ENCODE data around the gene PIGV.

The PIGV gene

GRCh38 chr1:26787706-26788514 lies at the start of gene PIGV:
Gene PIGV, plus strand, starts transcription at chr1:26787950. Its CDS starts 2,866 bp downstream, at chr1:26790816.
- DNase-seq (ENCODE audit: low read depth), result no peak
- no peak for TF ChIP-seq CTCF (IDR thresholded peaks at IDR 0.05; ENCODE audit: low read depth, low read length, missing control alignments)
- H3K4me3 ChIP-seq (ENCODE audit: low read depth, low read length), result peak within 1 kb of the TSS; percentile 85

GRCh38 chr1:26739329-26739914 lies 48.3 kb upstream of the PIGV start:
- no peak for TF ChIP-seq CTCF (IDR thresholded peaks at IDR 0.05; ENCODE audit: low read depth, low read length, missing control alignments)
- no peak overlapping the region for H3K4me3 ChIP-seq (ENCODE audit: low read depth, low read length)
- no peak for DNase-seq (ENCODE audit: low read depth)

GRCh38 chr1:26740023-26740634 lies 47.6 kb upstream of the PIGV start:
- no peak for TF ChIP-seq CTCF (IDR thresholded peaks at IDR 0.05; ENCODE audit: low read depth, low read length, missing control alignments)
- H3K4me3 ChIP-seq (ENCODE audit: low read depth, low read length), result no peak overlapping the region
- no peak for DNase-seq (ENCODE audit: low read depth)

- H3K4me3 ChIP-seq (ENCODE audit: low read depth, low read length), result no peak overlapping the region
- TF ChIP-seq CTCF (IDR thresholded peaks at IDR 0.05; ENCODE audit: low read depth, low read length, missing control alignments), result no peak
- DNase-seq (ENCODE audit: low read depth), result no peak
These were observed 46.8 kb upstream of the PIGV start for GRCh38 chr1:26740952-26741351.

- no peak overlapping the region for H3K4me3 ChIP-seq (ENCODE audit: low read depth, low read length)
- no peak for TF ChIP-seq CTCF (IDR thresholded peaks at IDR 0.05; ENCODE audit: low read depth, low read length, missing control alignments)
These were observed 44.2 kb upstream of the PIGV start for GRCh38 chr1:26743426-26744059.

GRCh38 chr1:26744075-26744959 lies 43.4 kb upstream of the PIGV start:
- no peak for TF ChIP-seq CTCF (IDR thresholded peaks at IDR 0.05; ENCODE audit: low read depth, low read length, missing control alignments)
- peak overlapping the region; percentile 4; the same call in 1 of the 2 replicates for H3K4me3 ChIP-seq (ENCODE audit: low read depth, low read length)
- DNase-seq (ENCODE audit: low read depth), result peak; percentile 98

More at GRCh38 chr1:26743426-26744059, 44.2 kb upstream of the PIGV start:
- no peak for DNase-seq (ENCODE audit: low read depth)
